8988T (cell line): Measurements from ENCODE around the gene C14orf132.

ENCODE experiments used
- DNase-seq: peaks from one replicate; pipeline ENCODE4 v3.0.0; 2011

C14orf132 gene

DNA sequence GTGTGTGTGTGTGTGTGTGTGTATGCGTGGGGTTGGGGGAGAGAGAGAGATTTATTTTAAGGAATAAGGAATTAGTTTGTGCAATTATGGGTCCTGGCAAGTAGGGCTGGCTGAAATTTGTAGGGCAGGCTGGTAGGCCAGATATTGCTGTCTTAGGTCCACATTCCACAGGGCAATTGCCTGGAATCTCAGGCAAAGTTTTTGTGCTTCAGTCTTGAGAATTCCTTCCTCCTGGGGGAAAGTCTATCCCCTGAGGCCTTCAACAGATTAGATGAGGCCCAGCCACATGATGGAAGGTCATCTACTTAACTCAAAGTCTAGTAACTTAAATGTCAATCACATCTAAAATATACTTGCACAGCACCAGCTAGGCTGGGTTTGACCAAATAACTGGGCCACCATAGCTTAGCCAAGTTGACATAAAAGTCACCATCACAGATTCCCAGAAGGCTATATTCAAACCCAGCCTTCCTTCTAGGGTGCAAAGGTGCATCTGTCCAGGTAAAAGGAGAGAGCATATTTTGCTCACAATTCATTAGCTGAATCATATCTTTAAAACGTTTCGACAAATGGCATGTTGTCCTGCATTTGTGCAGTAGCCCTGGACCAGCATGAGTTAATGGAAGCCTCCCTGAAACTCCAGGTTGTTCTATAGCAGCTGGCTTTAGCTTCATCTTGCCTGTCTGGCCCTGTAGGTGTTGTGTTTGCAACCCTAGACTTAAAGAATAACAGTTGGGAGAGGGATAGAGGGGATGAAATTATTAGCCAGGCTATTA is 63.1 kb downstream of the C14orf132 start:
- no peak for DNase-seq

DNA sequence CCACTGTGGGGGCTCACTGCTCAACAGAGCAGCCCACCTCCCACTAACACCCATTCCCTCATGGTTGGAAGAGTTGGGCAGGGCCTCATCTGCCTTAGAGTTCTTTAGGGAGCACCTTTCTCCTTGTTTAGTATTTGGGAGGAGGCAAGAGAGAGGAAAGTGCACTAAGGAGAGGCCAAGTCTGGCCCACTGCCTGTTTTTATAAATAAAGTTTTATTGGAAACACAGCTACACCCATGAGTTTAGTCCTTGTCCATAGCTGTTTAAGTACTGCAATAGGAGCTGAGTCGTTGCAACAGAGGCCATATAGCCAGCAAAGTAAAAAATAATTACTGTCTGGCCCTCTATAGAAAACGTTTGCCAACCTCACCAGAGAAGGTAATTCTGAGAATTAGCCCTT is 63.9 kb downstream of the C14orf132 start:
- no peak for DNase-seq

DNA sequence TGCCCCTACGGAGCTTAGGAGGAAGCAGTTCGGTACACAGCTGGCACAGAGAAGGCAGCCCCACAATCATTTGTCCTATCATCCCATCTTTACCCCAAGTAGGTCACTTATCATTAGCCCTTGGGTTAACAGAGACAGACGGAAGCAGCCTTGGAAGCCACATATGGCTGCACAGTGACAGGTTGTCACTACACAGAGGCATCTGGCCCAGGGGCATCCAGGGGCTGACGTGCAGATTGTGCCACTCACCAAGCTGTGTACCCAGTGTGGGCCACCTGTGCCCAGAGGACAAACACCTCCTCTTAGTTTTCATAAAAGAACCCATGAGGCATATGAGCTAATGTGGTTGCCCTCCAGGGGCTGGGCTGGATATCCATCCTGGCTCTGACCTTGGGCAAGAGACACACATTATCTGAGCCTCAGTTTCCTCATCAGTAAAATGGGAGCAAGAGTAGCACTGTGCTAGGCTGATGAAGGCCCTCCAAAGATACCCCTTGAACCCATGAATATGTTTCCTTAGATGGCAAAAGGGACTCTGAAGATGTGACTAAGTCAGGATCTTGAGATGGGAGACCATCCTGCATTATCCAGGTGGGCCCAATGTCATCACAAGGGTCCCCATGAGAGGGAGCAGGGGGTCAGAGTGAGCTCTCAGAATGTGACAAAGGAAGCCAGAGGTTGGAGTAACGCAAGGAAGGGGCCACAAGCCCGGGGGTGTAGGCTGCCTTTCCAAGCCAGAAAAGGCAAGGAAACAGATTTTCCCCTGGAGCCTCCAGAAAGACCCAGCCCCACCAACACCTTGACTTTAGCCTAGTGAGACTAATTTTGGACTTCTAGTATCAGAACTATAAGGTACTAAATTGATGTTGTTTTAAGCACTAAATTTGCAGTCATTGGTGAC is 64.6 kb downstream of the C14orf132 start:
- DNase-seq: no peak

DNA sequence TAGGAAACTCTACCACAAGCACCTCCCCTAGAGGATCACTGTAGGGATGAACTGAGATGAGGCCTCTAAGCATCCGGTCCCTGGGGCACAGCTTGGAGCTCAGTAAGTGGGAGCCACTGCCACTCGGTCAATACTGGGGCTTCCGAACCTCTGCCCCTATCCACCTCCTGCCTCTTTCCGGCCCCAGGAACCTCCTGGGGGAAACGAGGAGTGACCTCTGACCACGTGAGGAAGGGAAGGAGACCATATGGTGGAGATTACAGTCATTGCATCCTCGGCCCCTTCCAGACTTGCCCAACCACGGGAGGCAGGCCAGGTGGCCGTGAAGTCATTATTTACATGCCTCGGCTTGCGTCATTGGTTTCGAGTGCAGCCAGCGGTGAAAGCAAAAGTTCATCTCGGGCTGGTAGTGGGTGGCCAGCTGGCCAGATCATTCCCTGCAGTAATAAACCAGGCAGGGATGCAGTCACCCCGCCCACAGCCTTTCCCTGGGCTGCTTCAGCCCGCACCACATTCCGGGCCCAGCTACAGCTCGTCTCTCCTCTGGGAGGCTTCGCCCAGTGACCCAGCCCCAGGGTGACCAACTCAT is 65.4 kb downstream of the C14orf132 start:
- DNase-seq: no peak

DNA sequence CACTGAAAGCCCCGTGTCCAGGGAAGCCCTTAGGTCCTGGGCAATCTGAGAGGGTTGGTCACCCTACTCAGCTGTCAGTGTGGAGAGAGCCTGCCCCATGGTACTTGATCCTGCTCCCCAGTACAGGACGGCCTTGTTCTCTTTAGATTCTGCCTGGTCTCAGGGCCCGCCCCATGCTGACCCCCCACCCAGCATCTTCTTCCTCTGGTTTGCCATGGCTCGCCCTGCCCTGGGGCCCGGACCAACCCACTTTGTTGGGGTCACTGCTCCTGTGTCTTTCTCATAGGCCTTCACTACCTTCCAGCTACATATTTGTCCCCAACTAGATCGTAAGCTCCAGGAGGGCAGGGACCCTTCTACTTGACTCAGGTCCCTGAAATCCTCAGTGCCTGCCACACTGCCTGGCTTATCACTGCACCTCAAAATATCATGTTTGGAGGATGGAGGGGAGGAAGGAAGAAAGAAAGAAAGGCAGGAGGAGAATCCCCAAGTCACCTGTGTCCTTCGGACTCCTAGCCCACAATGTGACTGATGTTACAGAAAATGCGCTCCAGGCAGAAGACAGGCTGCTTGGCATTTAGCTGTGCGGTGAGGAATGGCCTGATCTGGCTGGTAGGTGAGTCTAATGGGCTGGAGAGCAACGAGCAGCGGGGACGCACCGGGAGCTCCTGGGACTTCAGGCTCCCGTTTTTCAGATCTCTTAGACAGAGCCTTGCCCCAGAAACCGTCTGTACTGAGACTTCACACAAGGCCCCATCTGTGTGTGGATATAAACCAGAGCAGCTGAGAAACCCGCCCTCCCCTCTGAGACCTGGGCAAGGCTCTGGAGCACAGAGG is 66.1 kb downstream of the C14orf132 start:
- DNase-seq: no peak

DNA sequence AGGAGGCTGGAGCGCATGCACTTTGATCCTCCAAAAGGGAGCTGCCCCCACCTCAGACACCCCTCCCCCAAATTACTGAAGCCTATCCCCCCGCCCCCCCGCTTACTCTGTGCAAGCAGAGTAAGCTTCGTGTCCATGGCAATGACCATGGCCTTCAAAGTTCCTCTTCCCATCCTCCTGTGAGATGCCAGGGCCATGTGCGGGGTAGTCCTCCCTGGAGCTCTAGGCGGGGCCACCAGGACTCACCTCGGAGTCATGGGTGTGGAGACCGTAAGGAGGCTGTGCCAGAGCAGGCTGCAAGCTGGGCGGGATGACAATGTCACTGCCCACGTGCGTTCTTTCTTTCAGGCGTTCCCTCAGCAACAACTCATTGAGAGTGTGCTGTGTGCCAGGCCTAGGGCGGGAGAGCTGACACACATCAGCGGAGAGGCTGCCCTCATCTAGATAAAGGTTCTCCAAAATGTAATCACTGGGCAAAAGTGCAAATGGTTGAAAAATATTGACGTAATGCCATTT is 66.8 kb downstream of the C14orf132 start:
- DNase-seq: no peak

DNA sequence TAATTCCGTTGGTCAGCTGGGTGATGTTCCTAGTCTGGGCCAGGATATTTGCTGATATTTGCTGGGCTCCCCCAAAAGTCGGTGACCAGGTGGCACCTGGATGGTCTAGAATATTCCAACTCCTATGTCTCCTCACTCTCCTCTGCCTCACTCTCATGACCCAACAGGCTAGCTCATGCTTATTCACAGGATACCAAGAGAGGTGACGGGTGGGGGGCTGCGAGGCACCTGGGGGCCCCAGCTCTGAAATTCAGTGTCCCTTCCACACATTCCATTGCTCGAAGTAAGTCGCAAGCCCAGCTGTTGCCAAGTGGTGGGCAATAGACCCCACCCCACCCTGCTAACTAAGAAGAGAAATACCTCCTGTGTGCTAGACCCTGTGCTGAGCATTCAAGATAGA is 67.7 kb downstream of the C14orf132 start:
- no peak for DNase-seq

DNA sequence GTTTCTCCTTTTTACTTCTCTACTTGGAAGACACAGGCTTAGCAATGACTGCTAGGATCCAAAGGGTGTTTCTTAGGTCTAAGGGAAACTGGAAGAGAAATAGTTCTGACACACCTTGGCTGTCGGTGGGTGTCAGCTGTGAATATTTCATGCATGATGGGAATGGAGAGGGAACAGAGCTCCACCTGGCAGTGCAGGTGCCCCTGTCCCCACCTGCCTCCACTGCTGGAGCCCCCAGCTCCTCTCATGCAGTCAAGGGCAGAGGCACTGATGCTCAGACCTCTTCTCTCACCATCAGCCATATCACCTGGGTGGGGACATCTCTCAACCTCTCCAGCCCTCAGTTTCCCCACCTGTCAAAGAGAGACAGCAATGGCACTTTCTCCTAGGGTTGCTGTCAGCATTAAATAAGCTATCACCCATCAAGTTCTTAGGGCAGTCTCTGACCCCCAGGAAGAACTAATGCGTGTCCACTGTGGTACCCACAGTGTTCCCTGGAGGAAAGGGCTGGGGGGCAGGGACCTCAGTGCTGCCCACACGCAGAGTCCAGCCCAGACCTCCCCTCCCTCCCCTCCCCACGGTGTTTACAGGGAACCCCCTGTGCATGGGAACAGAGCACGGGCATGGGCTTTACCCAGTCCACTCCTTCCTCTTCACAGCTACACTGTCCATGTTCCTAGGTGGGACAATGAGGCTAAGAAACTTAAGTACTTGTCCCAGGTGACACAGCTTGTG is 69.1 kb downstream of the C14orf132 start:
- no peak for DNase-seq

DNA sequence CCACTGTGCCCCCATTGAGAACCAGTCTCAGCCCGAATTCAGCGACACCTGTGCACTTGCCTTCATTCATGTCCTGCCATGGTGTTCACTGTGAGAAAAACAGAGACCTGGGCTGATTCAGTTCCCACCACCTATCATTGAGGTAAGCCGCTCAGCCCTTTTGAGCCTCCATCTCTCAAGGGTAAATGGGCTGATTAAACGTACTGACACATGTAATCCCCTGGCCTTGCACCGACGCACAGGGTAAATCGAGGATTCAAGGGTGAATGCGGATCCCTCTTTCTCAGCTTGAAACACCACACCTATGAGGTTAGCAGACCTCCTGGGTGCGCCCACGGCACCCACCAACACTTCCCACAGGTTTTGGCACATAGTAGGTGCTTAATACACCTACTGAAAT is 69.7 kb downstream of the C14orf132 start:
- DNase-seq: no peak

DNA sequence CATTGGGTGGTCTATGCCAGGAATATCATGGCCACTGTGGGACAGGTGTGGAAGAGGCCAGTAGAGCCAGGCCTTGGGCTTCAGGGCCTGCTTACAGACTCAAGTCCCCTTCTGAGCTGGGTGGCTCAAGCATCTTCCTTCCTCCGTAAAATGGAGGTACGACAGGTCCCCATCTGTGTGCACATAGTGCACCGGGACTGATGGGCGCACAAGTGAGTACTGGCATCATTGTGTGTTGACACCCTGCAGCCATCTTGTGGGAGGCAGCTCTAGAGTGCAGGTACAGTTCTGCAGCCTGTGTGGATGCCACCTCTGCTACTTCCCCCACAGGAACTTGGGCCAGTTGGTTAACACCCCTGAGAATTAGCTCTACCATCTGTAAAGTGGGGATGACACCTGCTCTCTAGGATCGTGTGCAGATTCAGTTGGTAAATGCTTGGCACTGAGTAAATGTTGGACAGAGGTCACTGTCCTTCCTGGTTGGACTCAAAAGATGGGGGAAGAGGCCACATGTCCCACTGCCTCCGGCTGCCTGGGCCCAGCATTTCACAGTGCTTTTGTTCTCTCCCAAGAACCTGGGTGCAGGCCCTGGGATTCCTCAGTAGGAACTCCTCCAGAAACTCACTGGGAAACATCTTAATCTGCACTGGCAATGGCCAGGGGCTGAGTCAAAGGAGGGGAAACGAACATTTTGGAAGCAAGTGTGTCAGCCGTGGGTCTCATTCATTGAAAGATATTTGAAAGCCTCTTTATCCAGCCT is 70.6 kb downstream of the C14orf132 start:
- no peak for DNase-seq

DNA sequence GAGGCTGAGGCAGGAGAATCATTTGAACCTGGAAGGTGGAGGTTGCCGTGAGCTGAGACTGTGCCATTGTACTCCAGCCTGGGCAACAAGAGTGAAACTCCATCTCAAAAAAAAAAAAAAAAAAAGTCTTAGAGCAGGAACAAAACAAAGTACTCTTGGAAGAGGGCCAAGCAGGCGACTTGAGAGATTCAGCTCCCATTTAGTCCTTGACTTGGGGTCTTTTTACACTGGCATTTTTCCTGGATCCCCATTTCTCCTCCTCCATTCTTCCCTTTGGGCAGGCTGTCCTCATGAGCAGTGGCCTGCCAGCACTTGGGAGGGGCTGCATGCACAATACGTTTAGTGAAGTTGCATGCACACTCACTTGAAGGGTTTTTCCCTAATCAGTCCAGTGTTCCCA is 72.9 kb downstream of the C14orf132 start:
- DNase-seq: no peak

DNA sequence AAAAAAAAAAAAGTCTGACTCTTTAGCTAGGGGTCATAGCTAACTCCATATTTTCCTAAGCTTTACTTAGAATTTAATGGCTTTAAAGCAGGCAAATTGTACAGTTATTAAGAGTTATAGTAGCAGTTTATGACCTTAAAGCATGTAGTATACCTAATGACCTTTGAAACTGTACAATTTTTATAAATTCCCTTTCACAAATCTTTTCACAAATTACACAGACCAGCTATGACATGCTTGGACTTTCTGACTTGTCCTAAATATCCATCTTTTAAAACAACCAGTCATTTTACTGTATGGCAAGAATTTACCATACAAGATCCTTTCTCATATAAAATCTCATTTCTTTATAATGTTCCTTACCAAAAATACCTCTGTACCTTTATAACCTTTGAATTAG is 74.8 kb downstream of the C14orf132 start:
- no peak for DNase-seq

DNA sequence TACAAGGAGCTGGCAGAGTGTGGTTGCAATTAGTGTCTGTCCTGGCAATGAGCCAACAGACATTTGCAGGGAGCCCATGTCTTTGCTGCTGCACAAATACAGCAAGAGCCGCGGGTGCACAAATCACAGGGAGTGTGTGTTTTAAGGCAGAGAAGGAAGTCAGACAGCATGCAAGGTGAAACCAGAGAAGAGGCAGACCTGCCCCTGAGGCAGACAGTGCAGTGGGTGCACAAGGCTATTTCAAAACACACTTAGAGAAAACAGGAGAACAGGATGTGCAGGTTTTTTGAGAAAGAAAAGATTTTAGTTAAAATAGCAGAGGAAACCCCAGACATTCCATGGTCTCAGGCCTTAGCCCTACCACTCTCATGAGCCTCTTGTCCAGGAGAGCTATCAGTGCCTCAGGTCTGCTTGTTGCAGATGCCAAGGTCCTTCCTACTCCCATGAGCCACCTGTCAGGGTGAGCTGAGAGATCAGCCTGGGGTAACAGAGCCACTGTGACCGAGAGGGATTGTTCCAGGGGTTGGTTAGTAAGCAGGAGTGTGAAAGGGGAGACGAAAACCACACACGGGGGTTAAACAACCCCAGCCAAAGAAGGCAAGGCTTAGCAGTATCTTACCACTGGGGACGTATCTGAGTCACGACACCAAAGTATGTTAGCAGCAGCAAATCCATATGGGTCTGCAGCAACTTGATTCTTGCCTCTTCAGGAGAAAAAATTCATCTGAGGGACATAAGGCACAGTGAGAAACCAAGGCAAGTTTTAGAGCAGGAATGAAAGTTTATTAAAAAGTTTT is 78.1 kb downstream of the C14orf132 start:
- DNase-seq: no peak

DNA sequence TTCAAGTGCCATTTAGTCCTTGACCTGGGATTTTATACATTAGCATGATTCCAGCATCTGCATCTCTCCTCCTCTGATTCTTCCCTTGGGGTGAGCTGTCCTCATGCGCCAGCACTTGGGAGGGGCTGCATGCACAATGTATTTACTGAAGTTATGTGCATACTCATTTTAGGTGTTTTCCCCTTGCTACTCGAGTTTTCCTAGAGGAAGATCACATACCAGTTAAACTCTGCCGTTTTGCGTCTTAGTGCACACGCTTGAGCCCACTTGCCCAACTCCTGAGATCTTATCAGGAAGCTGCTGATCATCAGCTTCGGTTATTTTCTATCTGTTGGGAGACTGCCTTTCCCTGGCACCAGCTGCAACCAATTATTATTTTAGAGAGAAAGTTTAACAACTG is 78.8 kb downstream of the C14orf132 start:
- DNase-seq: no peak

DNA sequence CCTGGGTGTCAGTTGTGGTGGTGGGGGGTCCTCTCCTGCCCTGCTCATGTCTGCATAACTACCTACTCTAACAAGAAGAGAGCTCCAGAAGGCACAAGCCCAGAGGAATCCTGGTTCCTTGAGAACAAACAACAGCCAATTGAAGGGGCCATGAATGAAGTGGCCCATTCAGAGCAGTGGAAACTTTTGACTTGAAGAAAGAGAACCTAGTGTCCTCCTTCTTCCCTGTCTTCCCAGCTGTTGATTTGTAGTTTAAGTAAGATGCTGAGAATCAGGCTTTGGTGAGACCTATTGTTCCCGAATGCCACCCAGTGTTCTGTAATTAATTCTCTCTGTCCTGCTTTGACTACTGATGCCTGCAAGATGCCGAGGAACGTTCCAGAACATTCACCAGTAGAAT is 79.2 kb downstream of the C14orf132 start:
- no peak for DNase-seq

DNA sequence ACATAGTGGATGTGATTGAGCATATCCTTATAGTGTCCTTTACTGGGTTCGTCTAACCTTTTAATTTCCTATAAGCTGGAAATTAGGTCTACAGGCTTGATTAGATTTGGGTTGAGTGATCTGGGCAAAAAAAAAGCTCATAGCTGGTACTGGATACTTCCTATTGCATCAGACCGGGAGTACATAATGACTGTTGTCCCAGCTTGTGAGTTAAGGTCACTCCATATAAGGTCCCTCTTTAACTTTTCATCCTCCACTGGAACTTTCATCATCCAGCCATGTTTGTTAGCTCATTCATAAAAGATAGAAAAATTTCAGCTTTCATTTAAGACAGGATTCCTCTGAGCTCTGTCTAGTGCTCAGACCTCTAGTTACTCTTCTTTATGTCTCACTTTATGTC is 80.8 kb downstream of the C14orf132 start:
- DNase-seq: no peak

DNA sequence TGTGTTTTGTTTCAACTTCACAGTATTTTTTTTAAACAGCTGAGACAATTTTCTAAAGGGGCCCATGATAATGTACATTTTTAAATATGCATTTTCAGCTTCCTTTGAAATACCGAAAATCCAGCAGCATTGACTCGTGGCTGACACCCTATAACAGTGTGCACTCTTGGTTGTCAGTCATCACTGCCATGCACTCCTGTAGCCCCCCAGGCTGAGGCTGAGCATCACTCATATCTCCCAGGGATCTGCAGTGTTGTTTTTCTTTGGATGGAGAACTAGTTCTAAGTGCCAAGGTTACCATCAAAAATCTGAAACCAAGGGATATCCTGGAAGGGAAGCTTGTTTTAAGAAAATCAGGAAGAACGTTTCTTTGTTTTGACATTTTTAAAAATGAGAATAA is 81.2 kb downstream of the C14orf132 start:
- DNase-seq: no peak

DNA sequence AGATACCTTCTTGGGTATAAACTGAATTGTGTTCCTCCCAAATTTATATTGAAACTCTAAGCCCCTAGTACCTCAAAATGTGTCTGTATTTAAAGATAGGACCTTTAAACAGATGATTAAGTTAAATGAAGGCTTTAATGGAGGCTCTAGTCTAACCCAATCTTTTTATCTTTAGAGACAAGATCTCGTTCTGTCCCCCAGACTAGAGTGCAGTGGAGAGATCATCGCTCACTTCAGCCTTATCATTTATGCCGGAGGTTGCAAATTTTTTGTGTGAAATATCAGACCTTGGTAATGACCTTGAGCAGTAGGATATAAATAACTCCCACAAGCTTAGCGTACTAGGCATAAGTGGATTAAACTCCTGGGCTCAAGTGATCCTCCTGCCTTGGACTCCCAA is 81.8 kb downstream of the C14orf132 start:
- no peak for DNase-seq

DNA sequence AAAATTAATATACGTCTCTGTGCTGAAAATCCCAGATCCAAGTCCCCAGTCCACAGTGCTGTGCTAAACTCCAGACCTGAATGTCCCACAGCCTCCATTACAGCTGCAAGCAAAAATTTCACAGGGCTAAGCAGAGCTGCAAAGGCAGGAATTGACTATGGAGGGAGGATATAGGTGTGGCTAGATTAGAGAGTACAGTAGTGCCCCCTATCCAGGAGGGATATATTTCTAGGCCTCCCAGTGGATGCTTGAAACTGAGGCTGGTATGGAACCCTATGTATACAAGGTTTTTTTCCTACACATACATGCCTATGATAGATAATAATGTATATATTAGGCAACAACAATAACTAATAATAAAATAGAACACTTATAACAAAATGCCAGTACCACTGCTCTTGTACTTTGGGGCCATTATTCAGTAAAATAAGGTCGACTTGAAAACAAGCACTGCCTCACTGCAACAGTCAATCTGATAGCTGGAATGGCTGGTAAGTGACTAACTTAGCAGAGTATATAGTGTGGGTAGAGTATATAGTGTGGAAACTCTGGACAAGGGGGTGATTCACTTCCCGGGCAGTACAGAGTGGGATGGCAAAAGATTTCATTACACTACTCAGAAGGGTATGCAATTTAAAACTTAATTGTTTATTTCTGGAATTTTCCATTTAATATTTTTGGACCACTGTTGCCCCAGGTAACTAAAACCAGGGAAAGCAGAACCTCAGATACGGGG is 82.7 kb downstream of the C14orf132 start:
- DNase-seq: no peak

DNA sequence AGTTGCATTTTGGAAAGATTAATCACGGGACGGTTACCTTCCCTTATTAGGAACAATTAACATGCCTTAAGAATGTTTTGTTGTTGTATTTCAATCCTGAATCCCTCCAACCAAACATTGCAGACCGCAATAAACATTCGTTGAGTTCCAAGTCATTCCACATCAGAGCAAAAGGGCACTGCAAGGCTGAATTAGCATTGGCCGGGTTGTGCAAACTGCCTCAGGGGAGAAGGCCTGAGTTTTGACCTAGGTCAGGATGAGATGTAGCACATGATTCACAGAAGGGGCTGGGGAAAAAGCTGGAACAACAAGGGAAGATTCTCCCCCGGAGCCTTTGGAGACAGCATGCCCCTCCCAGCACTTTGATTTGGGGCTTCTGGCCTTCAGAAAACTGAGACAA is 83.3 kb downstream of the C14orf132 start:
- no peak for DNase-seq
